ENCODE data around the gene ABCG1. TPM values are rescaled to one million over a fixed set of nuclear protein-coding genes. Genes with fewer than 3 reads are reported as not detected.

Gene ABCG1
- total and polyA plus RNA-seq, 2 donors (not counting 3 experiments of a cell fraction or from before 2014, with no cell fraction given): 6.7 to 19.6 TPM

- H3K4me1 ChIP-seq (ENCODE audit: control insufficient read depth, extremely low read depth, insufficient read depth, low read length): no peaks in the 10 kb centered on the region
- ChIA-PET CTCF (interaction anchor here (1.0 to 3.0 kb wide), 5 partner anchors 14 to 150 kb away, joined by 3 to 22 read pairs (median 4); no protein-coding TSS in a partner anchor), POLR2A (no interaction called here)
- no peak overlapping the region for H3K27ac ChIP-seq (ENCODE audit: insufficient read depth, low read depth, low read length)
- no peaks in the 10 kb centered on the region for H3K9me1 ChIP-seq (replicated peaks; ENCODE audit: control insufficient read depth, extremely low read depth, insufficient read depth, low read length)
- intact Hi-C loops (cut with micrococcal nuclease): no loop called here
- dilution Hi-C loops (cut with MboI; ENCODE audit: extremely low pct_ligation_motif_present, low sequenced_read_pairs): no loop called here
- DNase-seq (ENCODE audit: low read depth, low spot score) (no peak), FAIRE-seq (no peak)
- TF ChIP-seq MAX (IDR thresholded peaks at IDR 0.05; ENCODE audit: insufficient read depth, insufficient read length) (no peak), JUN (IDR thresholded peaks at IDR 0.05; ENCODE audit: borderline replicate concordance, insufficient read depth, insufficient read length, low read depth) (no peak)
- H3K4me3 ChIP-seq (replicated peaks in 1 of 3; ENCODE audit: insufficient read depth in 1 of 3, low read depth in 1 of 3, low read length in 3 of 3): no peak overlapping the region
- no peak overlapping the region for H3K9ac ChIP-seq (replicated peaks; ENCODE audit: extremely low read depth, insufficient read depth, low read length)
- no TSS peak for BruUV-seq (replicated peaks)
- no peaks in the 10 kb centered on the region for H3K79me2 ChIP-seq (ENCODE audit: control insufficient read depth, insufficient read depth, low read length)
- no peaks in the 10 kb centered on the region for H4K20me1 ChIP-seq (replicated peaks; ENCODE audit: control insufficient read depth, extremely low read depth, insufficient read depth, low read length)
- no peaks in the 10 kb centered on the region for H3K9me3 ChIP-seq (replicated peaks; ENCODE audit: control insufficient read depth, insufficient read depth, low read length)
- H2AFZ ChIP-seq (ENCODE audit: low read depth, low read length): no peak overlapping the region
- H3K27me3 ChIP-seq (ENCODE audit: control insufficient read depth in 2 of 2, insufficient read depth in 2 of 2, low read length in 2 of 2): no peaks in the 10 kb centered on the region
- no peak overlapping the region for H3K4me2 ChIP-seq (ENCODE audit: insufficient read depth, low read length)
- no peaks in the 10 kb centered on the region for H3K36me3 ChIP-seq (ENCODE audit: control insufficient read depth in 2 of 2, extremely low read depth in 1 of 2, insufficient read depth in 2 of 2, low read length in 2 of 2)
Observed at GRCh38 chr21:42295845-42296244, 76.9 kb downstream of the ABCG1 start.

- intact Hi-C loops (cut with micrococcal nuclease) (no loop called here), dilution Hi-C loops (cut with MboI; ENCODE audit: extremely low pct_ligation_motif_present, low sequenced_read_pairs) (no loop called here)
- no peak overlapping the region for H3K4me3 ChIP-seq (replicated peaks in 1 of 3; ENCODE audit: insufficient read depth in 1 of 3, low read depth in 1 of 3, low read length in 3 of 3)
- no peak for TF ChIP-seq POLR2AphosphoS5 (IDR thresholded peaks at IDR 0.05; ENCODE audit: insufficient read depth, low read depth, low read length)
- TF ChIP-seq JUN (IDR thresholded peaks at IDR 0.05; ENCODE audit: borderline replicate concordance, insufficient read depth, insufficient read length, low read depth): no peak
- TF ChIP-seq POLR2A (IDR thresholded peaks at IDR 0.05; ENCODE audit: low read depth, low read length): no peak
- no peak for TF ChIP-seq MYC (IDR thresholded peaks at IDR 0.05; ENCODE audit: low read depth, low read length)
- no peak for TF ChIP-seq EZH2 (IDR thresholded peaks at IDR 0.05; ENCODE audit: borderline replicate concordance, low read depth, low read length, severe bottlenecking)
- no peak for TF ChIP-seq MAX (IDR thresholded peaks at IDR 0.05; ENCODE audit: insufficient read depth, insufficient read length)
- no peak for TF ChIP-seq CTCF (IDR thresholded peaks at IDR 0.05; ENCODE audit: extremely low read depth in 1 of 2, insufficient read depth in 1 of 2, low read depth in 1 of 2, low read length in 2 of 2)
- TF ChIP-seq FOS (IDR thresholded peaks at IDR 0.05; ENCODE audit: borderline replicate concordance, insufficient read depth, low read length): no peak
- no peak for TF ChIP-seq GATA2 (IDR thresholded peaks at IDR 0.05; ENCODE audit: insufficient read depth, insufficient read length, low read depth, low read length)
- H3K27me3 ChIP-seq (ENCODE audit: control insufficient read depth in 2 of 2, insufficient read depth in 2 of 2, low read length in 2 of 2): no peaks in the 10 kb centered on the region
- H3K9me3 ChIP-seq (replicated peaks; ENCODE audit: control insufficient read depth, insufficient read depth, low read length): no peaks in the 10 kb centered on the region
- ChIA-PET CTCF (interaction anchor here (1.6 to 3.0 kb wide), 4 partner anchors 14 to 151 kb away, joined by 3 to 22 read pairs (median 8); no protein-coding TSS in a partner anchor), POLR2A (no interaction called here)
- H3K36me3 ChIP-seq (ENCODE audit: control insufficient read depth in 2 of 2, extremely low read depth in 1 of 2, insufficient read depth in 2 of 2, low read length in 2 of 2): no peaks in the 10 kb centered on the region
- no TSS peak for BruUV-seq (replicated peaks)
- no peaks in the 10 kb centered on the region for H3K9me1 ChIP-seq (replicated peaks; ENCODE audit: control insufficient read depth, extremely low read depth, insufficient read depth, low read length)
- no peak overlapping the region for H3K4me2 ChIP-seq (ENCODE audit: insufficient read depth, low read length)
- no peak overlapping the region for H2AFZ ChIP-seq (ENCODE audit: low read depth, low read length)
- no peak for FAIRE-seq
- H3K9ac ChIP-seq (replicated peaks; ENCODE audit: extremely low read depth, insufficient read depth, low read length): no peak overlapping the region
- no peaks in the 10 kb centered on the region for H3K79me2 ChIP-seq (ENCODE audit: control insufficient read depth, insufficient read depth, low read length)
- H4K20me1 ChIP-seq (replicated peaks; ENCODE audit: control insufficient read depth, extremely low read depth, insufficient read depth, low read length): no peaks in the 10 kb centered on the region
- no peak overlapping the region for H3K27ac ChIP-seq (ENCODE audit: insufficient read depth, low read depth, low read length)
- DNase-seq (ENCODE audit: low read depth, low spot score): no peak
- peaks cover 3% of the 10 kb centered on the region for H3K4me1 ChIP-seq (ENCODE audit: control insufficient read depth, extremely low read depth, insufficient read depth, low read length)
Observed at GRCh38 chr21:42296501-42296900, 77.6 kb downstream of the ABCG1 start.

Measured in endothelial cell of umbilical vein (primary cell).